Peyer's patch (tissue), 4 donors: ENCODE results near the gene HOXC11. TPM values are rescaled to one million over a fixed set of nuclear protein-coding genes. Genes with fewer than 3 reads are reported as not detected.

Source experiments
- DNase-seq, 3 donors: peaks; one replicate each; pipeline ENCODE4 v3.0.0-alpha.2; 2017 to 2019
- H3K27ac ChIP-seq, 4 donors: fragments of 200-600 bp; sonication (generic); one replicate each; pipeline ENCODE4 v1.5.1; 2016 to 2019
- H3K27me3 ChIP-seq, 2 donors: fragments of 200-600 bp; sonication (generic); one replicate each; pipeline ENCODE4 v1.5.1; 2019
- H3K36me3 ChIP-seq, 3 donors: fragments of 200-600 bp; sonication (generic); one replicate each; pipeline ENCODE4 v1.5.1; 2016 to 2019
- H3K4me1 ChIP-seq, 4 donors: fragments of 200-600 bp; sonication (generic); one replicate each; pipeline ENCODE4 v1.5.1; 2016 to 2019
- H3K4me3 ChIP-seq, 4 donors: fragments of 200-600 bp; sonication (generic); 1 replicate in 3 of 4; 2 replicates in 1 of 4; pipeline ENCODE4 v1.5.1; 2016 to 2019; ENCODE audit warnings: mild to moderate bottlenecking in 1 of 4
- H3K9me3 ChIP-seq, 4 donors: fragments of 200-600 bp; sonication (generic); one replicate each; pipeline ENCODE4 v1.5.1; 2016 to 2019; ENCODE audit warnings: mild to moderate bottlenecking in 1 of 4
- CTCF ChIP-seq, 6 experiments: fragments of 450-650 bp in 4 of 6; fragments of 200-600 bp in 2 of 6; sonication (generic) in 1 of 6; IDR thresholded peaks; one replicate each; pipeline ENCODE4 v1.5.1; 2017 to 2019; ENCODE audit warnings: antibody characterized with exemption in 6 of 6, mild to moderate bottlenecking in 3 of 6, moderate library complexity in 1 of 6
- POLR2A ChIP-seq, 2 donors: fragments of 450-650 bp; IDR thresholded peaks; one replicate each; pipeline ENCODE4 v1.5.1; 2017; ENCODE audit warnings: antibody characterized with exemption in 2 of 2, mild to moderate bottlenecking in 2 of 2, moderate library complexity in 2 of 2
- total RNA-seq, 4 donors: library from RNA; depleted of rRNA; stranded (reverse); fragments of >200 nt; gene quantifications; one replicate each; pipeline ENCODE4 v1.1.0, GENCODE V29; 2016

Gene HOXC11
- total RNA-seq, 4 donors from 2014 or later: 0.40 to 0.76 (median 0.70) TPM; not detected in 1

GRCh38 chr12:53964315-53964713, 8.6 kb upstream of the HOXC11 start:
- TF ChIP-seq CTCF (IDR thresholded peaks at IDR 0.05): no peak
- no peak for TF ChIP-seq POLR2A (IDR thresholded peaks at IDR 0.05)
- Histone ChIP-seq H3K36me3 (no peaks in the 10 kb centered on the region), H3K9me3 (peaks cover 0 to 4% (median 0%) of the 10 kb centered on the region in 4 donors), H3K4me3 (no peak overlapping the region), H3K27me3 (peaks cover 0 to 94% of the 10 kb centered on the region in 2 donors), H3K4me1 (peaks cover 0 to 15% (median 4%) of the 10 kb centered on the region in 4 donors), H3K27ac (no peak overlapping the region)
- DNase-seq: no peak

- no peak for TF ChIP-seq CTCF (IDR thresholded peaks at IDR 0.05)
- no peak for TF ChIP-seq POLR2A (IDR thresholded peaks at IDR 0.05)
- Histone ChIP-seq H3K36me3 (no peaks in the 10 kb centered on the region), H3K4me3 (no peak overlapping the region), H3K27ac (no peak overlapping the region), H3K9me3 (peaks cover 0 to 4% (median 0%) of the 10 kb centered on the region in 4 donors), H3K27me3 (peaks cover 0 to 92% of the 10 kb centered on the region in 2 donors), H3K4me1 (peaks cover 0 to 15% (median 4%) of the 10 kb centered on the region in 4 donors)
- no peak for DNase-seq
These were observed 7.4 kb upstream of the HOXC11 start for GRCh38 chr12:53965281-53966084.

GRCh38 chr12:53966085-53966384, 6.9 kb upstream of the HOXC11 start:
- no peaks in the 10 kb centered on the region for H3K9me3 ChIP-seq
- peaks cover 0 to 90% of the 10 kb centered on the region in 2 donors for H3K27me3 ChIP-seq
- DNase-seq: no peak
- no peak overlapping the region for H3K27ac ChIP-seq
- TF ChIP-seq CTCF (IDR thresholded peaks at IDR 0.05) (no peak), POLR2A (IDR thresholded peaks at IDR 0.05) (no peak)
- no peak overlapping the region for H3K4me3 ChIP-seq
- H3K36me3 ChIP-seq: no peaks in the 10 kb centered on the region
- H3K4me1 ChIP-seq: peaks cover 0 to 12% (median 4%) of the 10 kb centered on the region in 4 donors

- Histone ChIP-seq H3K27ac (no peak overlapping the region), H3K36me3 (no peaks in the 10 kb centered on the region), H3K27me3 (peaks cover 0 to 86% of the 10 kb centered on the region in 2 donors), H3K9me3 (no peaks in the 10 kb centered on the region), H3K4me3 (no peak overlapping the region), H3K4me1 (peaks cover 0 to 7% (median 4%) of the 10 kb centered on the region in 4 donors)
- no peak for TF ChIP-seq CTCF (IDR thresholded peaks at IDR 0.05)
- no peak for TF ChIP-seq POLR2A (IDR thresholded peaks at IDR 0.05)
- DNase-seq: no peak
These were observed 6.4 kb upstream of the HOXC11 start for GRCh38 chr12:53966385-53967133.

GRCh38 chr12:53967421-53967925, 5.5 kb upstream of the HOXC11 start:
- no peak for DNase-seq
- H3K4me3 ChIP-seq: no peak overlapping the region
- TF ChIP-seq POLR2A (IDR thresholded peaks at IDR 0.05) (no peak), CTCF (IDR thresholded peaks at IDR 0.05) (no peak)
- H3K4me1 ChIP-seq: peaks cover 0 to 5% (median 4%) of the 10 kb centered on the region in 4 donors
- peaks cover 0 to 89% of the 10 kb centered on the region in 2 donors for H3K27me3 ChIP-seq
- no peaks in the 10 kb centered on the region for H3K36me3 ChIP-seq
- no peak overlapping the region for H3K27ac ChIP-seq
- H3K9me3 ChIP-seq: no peaks in the 10 kb centered on the region
